Neural progenitor cell (in vitro differentiated cells): ENCODE results near the gene GPR39.

Experiments
- EZH2 ChIP-seq: fragments of 200-600 bp; sonication (generic); IDR thresholded peaks from 2 replicates; pipeline ENCODE4 v1.6.1; 2017; ENCODE audit warnings: antibody characterized with exemption, mild to moderate bottlenecking, moderate library complexity
- EZH2phosphoT487 ChIP-seq: fragments of 200-600 bp; sonication (generic); IDR thresholded peaks from 2 replicates; pipeline ENCODE4 v1.6.1; 2017; ENCODE audit warnings: antibody characterized with exemption
- TF ChIP-seq, protein P1 (sequence below): fragments of 200-600 bp; sonication (generic); IDR thresholded peaks from 2 replicates; pipeline ENCODE4 v1.5.1; 2017; ENCODE audit warnings: antibody characterized with exemption, mild to moderate bottlenecking

DNA sequence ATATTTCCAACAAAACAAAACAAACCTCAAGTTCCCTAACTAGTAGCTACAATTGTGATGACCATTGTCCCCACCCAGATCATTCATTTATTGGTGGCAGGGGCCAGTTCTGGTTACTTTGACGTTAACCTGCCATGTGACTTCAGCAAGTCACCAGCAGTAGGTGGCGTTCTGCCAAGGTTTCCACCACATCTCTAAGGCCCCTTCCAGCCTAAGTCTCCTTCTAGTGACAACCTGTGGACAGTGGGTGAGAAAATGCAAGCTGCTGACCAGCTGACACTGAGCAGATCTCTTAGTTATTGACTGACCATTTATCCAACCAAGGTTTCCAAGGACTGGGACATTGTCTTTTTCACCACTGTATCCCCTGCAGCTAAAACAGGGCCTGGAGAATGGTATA is 98.4 kb downstream of the GPR39 start:
- no peak for TF ChIP-seq EZH2phosphoT487
- TF ChIP-seq, protein P1, sequence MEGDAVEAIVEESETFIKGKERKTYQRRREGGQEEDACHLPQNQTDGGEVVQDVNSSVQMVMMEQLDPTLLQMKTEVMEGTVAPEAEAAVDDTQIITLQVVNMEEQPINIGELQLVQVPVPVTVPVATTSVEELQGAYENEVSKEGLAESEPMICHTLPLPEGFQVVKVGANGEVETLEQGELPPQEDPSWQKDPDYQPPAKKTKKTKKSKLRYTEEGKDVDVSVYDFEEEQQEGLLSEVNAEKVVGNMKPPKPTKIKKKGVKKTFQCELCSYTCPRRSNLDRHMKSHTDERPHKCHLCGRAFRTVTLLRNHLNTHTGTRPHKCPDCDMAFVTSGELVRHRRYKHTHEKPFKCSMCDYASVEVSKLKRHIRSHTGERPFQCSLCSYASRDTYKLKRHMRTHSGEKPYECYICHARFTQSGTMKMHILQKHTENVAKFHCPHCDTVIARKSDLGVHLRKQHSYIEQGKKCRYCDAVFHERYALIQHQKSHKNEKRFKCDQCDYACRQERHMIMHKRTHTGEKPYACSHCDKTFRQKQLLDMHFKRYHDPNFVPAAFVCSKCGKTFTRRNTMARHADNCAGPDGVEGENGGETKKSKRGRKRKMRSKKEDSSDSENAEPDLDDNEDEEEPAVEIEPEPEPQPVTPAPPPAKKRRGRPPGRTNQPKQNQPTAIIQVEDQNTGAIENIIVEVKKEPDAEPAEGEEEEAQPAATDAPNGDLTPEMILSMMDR, result no peak
- TF ChIP-seq EZH2, result no peak
